Midbrain (tissue), 1 donor: ENCODE measurements around the gene KRT1.

Experiments used
- DNase-seq: peaks from one replicate; lab custom pipeline; 2025; lab: John Stamatoyannopoulos, UW

KRT1 gene

GRCh38 chr12:52660934-52661499 is 19.2 kb downstream of the KRT1 start:
- DNase-seq: no peak

- no peak for DNase-seq
These were observed 20.3 kb downstream of the KRT1 start for GRCh38 chr12:52659951-52660350.

- DNase-seq: no peak
These were observed 20.8 kb downstream of the KRT1 start for GRCh38 chr12:52659395-52659794.

GRCh38 chr12:52658196-52658595 is 22.0 kb downstream of the KRT1 start:
- DNase-seq: no peak

GRCh38 chr12:52657250-52657902 is 22.8 kb downstream of the KRT1 start:
- DNase-seq: no peak

GRCh38 chr12:52656616-52657015 is 23.6 kb downstream of the KRT1 start:
- no peak for DNase-seq

- DNase-seq: no peak
These were observed 24.5 kb downstream of the KRT1 start for GRCh38 chr12:52655720-52656124.

- no peak for DNase-seq
These were observed 25.0 kb downstream of the KRT1 start for GRCh38 chr12:52655251-52655650.

GRCh38 chr12:52651726-52652261 is 28.4 kb downstream of the KRT1 start, which contains the start of gene KRT2:
Gene KRT2 (minus strand): TSS chr12:52652211. CDS start chr12:52652142, 69 bp downstream.
- no peak for DNase-seq

GRCh38 chr12:52650520-52651081 is 29.6 kb downstream of the KRT1 start:
- no peak for DNase-seq

- no peak for DNase-seq
These were observed 31.1 kb downstream of the KRT1 start for GRCh38 chr12:52649066-52649465.

- no peak for DNase-seq
These were observed 32.1 kb downstream of the KRT1 start for GRCh38 chr12:52648012-52648550.

GRCh38 chr12:52647601-52648000 is 32.6 kb downstream of the KRT1 start:
- DNase-seq: no peak

- DNase-seq: no peak
These were observed 33.6 kb downstream of the KRT1 start for GRCh38 chr12:52646613-52647012.

GRCh38 chr12:52645982-52646381 is 34.2 kb downstream of the KRT1 start:
- DNase-seq: no peak

- DNase-seq: no peak
These were observed 35.0 kb downstream of the KRT1 start for GRCh38 chr12:52645120-52645761.

GRCh38 chr12:52644078-52644415 is 36.2 kb downstream of the KRT1 start:
- DNase-seq: no peak

- no peak for DNase-seq
These were observed 36.8 kb downstream of the KRT1 start for GRCh38 chr12:52643233-52644077.

- DNase-seq: no peak
These were observed 38.7 kb downstream of the KRT1 start for GRCh38 chr12:52641468-52641867.

GRCh38 chr12:52637299-52637698 is 42.9 kb downstream of the KRT1 start:
- DNase-seq: no peak

- DNase-seq: no peak
These were observed 43.5 kb downstream of the KRT1 start for GRCh38 chr12:52636592-52637258.
